ENCODE results near the gene HOXB1. TPM values are rescaled to one million over a fixed set of nuclear protein-coding genes. Genes with fewer than 3 reads are reported as not detected.

The HOXB1 gene
- total RNA-seq, 1 experiment from 2014 or later: not detected

GRCh38 chr17:48567646-48568354, 37.0 kb upstream of the HOXB1 start:
- DNase-seq (ENCODE audit: low read depth): no peak

GRCh38 chr17:48567209-48567608, 36.4 kb upstream of the HOXB1 start:
- DNase-seq (ENCODE audit: low read depth): no peak

GRCh38 chr17:48566717-48567116, 35.9 kb upstream of the HOXB1 start:
- DNase-seq (ENCODE audit: low read depth): no peak

GRCh38 chr17:48565925-48566710, 35.3 kb upstream of the HOXB1 start:
- no peak for DNase-seq (ENCODE audit: low read depth)

- DNase-seq (ENCODE audit: low read depth): no peak
Measured at GRCh38 chr17:48565022-48565554, 34.3 kb upstream of the HOXB1 start.

- no peak for DNase-seq (ENCODE audit: low read depth)
Measured at GRCh38 chr17:48564188-48565021, 33.6 kb upstream of the HOXB1 start.

- no peak for DNase-seq (ENCODE audit: low read depth)
Measured at GRCh38 chr17:48563867-48564187, 33.0 kb upstream of the HOXB1 start.

- peak; percentile 66 for DNase-seq (ENCODE audit: low read depth)
Measured at GRCh38 chr17:48563385-48563838, 32.6 kb upstream of the HOXB1 start.

- no peak for DNase-seq (ENCODE audit: low read depth)
Measured at GRCh38 chr17:48562934-48563333, 32.1 kb upstream of the HOXB1 start.

- no peak for DNase-seq (ENCODE audit: low read depth)
Measured at GRCh38 chr17:48561884-48562810, 31.3 kb upstream of the HOXB1 start.

- no peak for DNase-seq (ENCODE audit: low read depth)
Measured at GRCh38 chr17:48559840-48560817, 29.3 kb upstream of the HOXB1 start.

GRCh38 chr17:48559122-48559839, 28.5 kb upstream of the HOXB1 start:
- no peak for DNase-seq (ENCODE audit: low read depth)

- no peak for DNase-seq (ENCODE audit: low read depth)
Measured at GRCh38 chr17:48558831-48559121, 28.0 kb upstream of the HOXB1 start.

GRCh38 chr17:48558057-48558830, 27.4 kb upstream of the HOXB1 start:
- no peak for DNase-seq (ENCODE audit: low read depth)

- peak; percentile 70 for DNase-seq (ENCODE audit: low read depth)
Measured at GRCh38 chr17:48556576-48557401, 26.0 kb upstream of the HOXB1 start.

- no peak for DNase-seq (ENCODE audit: low read depth)
Measured at GRCh38 chr17:48556229-48556575, 25.4 kb upstream of the HOXB1 start.
